Loucy (cell line): Measurements from ENCODE around the gene SNAPC3.

Experiments
- CTCF ChIP-seq: fragments of 200-600 bp; sonication (generic); conservative IDR thresholded peaks from 2 replicates; pipeline ENCODE4 v1.5.1; 2014; ENCODE audit warnings: mild to moderate bottlenecking, antibody characterized with exemption, low read length
- EZH2phosphoT487 ChIP-seq: fragments of 200-600 bp; IDR thresholded peaks from 2 replicates; pipeline ENCODE4 v1.6.1; 2018; ENCODE audit warnings: antibody characterized with exemption, mild to moderate bottlenecking, moderate library complexity, borderline replicate concordance

DNA sequence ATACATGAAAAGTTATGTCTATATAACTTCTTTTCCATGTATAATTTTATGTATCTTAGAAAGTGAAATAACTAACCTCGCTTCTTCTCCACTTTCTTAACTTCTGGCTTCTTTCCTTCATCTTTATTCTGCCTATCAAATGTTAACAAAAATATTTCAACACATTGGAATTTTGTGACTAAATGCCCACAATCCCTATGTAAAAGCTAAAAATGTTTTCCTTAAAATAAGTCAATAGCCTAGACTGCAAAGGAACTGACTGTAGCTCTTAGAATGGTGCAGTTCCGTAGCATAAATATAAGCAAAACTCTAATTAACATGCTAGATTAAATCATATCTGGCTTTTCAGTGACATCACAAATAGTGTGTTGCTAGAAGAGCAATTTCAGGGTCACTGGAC lies 47.2 kb downstream of the SNAPC3 start:
- TF ChIP-seq CTCF (no peak), EZH2phosphoT487 (no peak)
